ENCODE data around the gene SLC26A4. TPM values are rescaled to one million over a fixed set of nuclear protein-coding genes. Genes with fewer than 3 reads are reported as not detected.
A peak's percentile ranks its signal among the peaks of the same experiment; 100 is the strongest.

SLC26A4 gene
- total and polyA plus RNA-seq, 9 of the 15 experiments (the other 6 are each of a cell fraction or from before 2014, with no cell fraction given), result 0.09 to 1.2 (median 0.33) TPM

GRCh38 chr7:107758667-107759066 is 98.0 kb downstream of the SLC26A4 start:
- no peaks in the 10 kb centered on the region for H3K9me1 ChIP-seq (ENCODE audit: control insufficient read depth, insufficient read depth, low read length)
- H3K9me3 ChIP-seq (replicated peaks; ENCODE audit: control insufficient read depth, insufficient read depth, low read depth, low read length), result no peaks in the 10 kb centered on the region
- DNase-seq (ENCODE audit: extremely low read depth in 1 of 4, low spot score in 3 of 4) (peak in 1 of 4 experiments; percentile 25), ATAC-seq (peak; percentile 51), FAIRE-seq (no peak)
- 100% methylated on average over 1 of the region's 1 CpG for WGBS (ENCODE audit: insufficient coverage, low coverage, missing lambda C conversion rate)
- H3K27me3 ChIP-seq (ENCODE audit: control insufficient read depth in 2 of 2, insufficient read depth in 2 of 2, low read length in 2 of 2), result no peaks in the 10 kb centered on the region
- intact Hi-C loops (cut with micrococcal nuclease), result no loop called here
- no peak overlapping the region for H3K4me2 ChIP-seq (ENCODE audit: insufficient read depth, low read length)
- ChIA-PET POLR2A (no interaction called here), CTCF (ENCODE audit: low intra/inter-chr PET ratio) (interaction anchor here (0.6 kb wide), 1 partner anchor 591 kb away, joined by 3 read pairs; no protein-coding TSS in a partner anchor)
- no peaks in the 10 kb centered on the region for H3K4me1 ChIP-seq (replicated peaks in 1 of 2; ENCODE audit: control insufficient read depth in 2 of 2, insufficient read depth in 2 of 2, low read length in 2 of 2)
- H4K20me1 ChIP-seq (replicated peaks; ENCODE audit: control insufficient read depth, insufficient read depth, low read length), result no peaks in the 10 kb centered on the region
- no peak overlapping the region for H3K9ac ChIP-seq (ENCODE audit: insufficient read depth in 1 of 2, low read depth in 2 of 2, low read length in 2 of 2)
- peaks cover 68% of the 10 kb centered on the region for H3K36me3 ChIP-seq (ENCODE audit: control insufficient read depth, insufficient read depth, low read length)
- no peak overlapping the region for H2AFZ ChIP-seq (ENCODE audit: low read depth, low read length)
- H3K79me2 ChIP-seq (ENCODE audit: control insufficient read depth, insufficient read depth, low read length), result no peaks in the 10 kb centered on the region
- no peak overlapping the region for H3K4me3 ChIP-seq
- TSS peak; percentile 8 for BruUV-seq (replicated peaks)
- in situ Hi-C loops (cut with MboI), result no loop called here
- no peak overlapping the region for H3K27ac ChIP-seq (ENCODE audit: extremely low read depth, low read depth, low read length)
- TF ChIP-seq DIDO1 (tag; IDR thresholded peaks at IDR 0.05; ENCODE audit: low read depth) (no peak), ZNF395 (CRISPR knock-in tag; IDR thresholded peaks at IDR 0.05) (no peak), POLR2A (conservative IDR thresholded peaks at IDR 0.05) (peak; percentile 73), E2F8 (IDR thresholded peaks at IDR 0.05; ENCODE audit: low read depth, partially characterized antibody) (peak; percentile 57), POLR2AphosphoS2 (IDR thresholded peaks at IDR 0.05; ENCODE audit: low read length) (peak; percentile 71; the same call in 1 of the 2 replicates), ZNF57 (CRISPR knock-in tag; IDR thresholded peaks at IDR 0.05) (no peak), THRA (IDR thresholded peaks at IDR 0.05) (no peak), SIRT6 (IDR thresholded peaks at IDR 0.05; ENCODE audit: low read depth, low read length) (no peak), ZNF584 (CRISPR knock-in tag; IDR thresholded peaks at IDR 0.05; ENCODE audit: low read depth) (no peak), VEZF1 (CRISPR knock-in tag; IDR thresholded peaks at IDR 0.05) (no peak), HMGXB4 (CRISPR knock-in tag; IDR thresholded peaks at IDR 0.05) (no peak), ZNF347 (CRISPR knock-in tag; IDR thresholded peaks at IDR 0.05; ENCODE audit: low read depth) (no peak), SREBF2 (CRISPR knock-in tag; IDR thresholded peaks at IDR 0.05) (no peak), MCM2 (IDR thresholded peaks at IDR 0.05; ENCODE audit: low read depth) (no peak), EP400 (IDR thresholded peaks at IDR 0.05) (no peak)
